ENCODE results near the gene TMEM229B.

- no peak for TF ChIP-seq POLR2A (IDR thresholded peaks at IDR 0.05)
- TF ChIP-seq POLR2AphosphoS5 (IDR thresholded peaks at IDR 0.05): no peak
- no peak for TF ChIP-seq CTCF (IDR thresholded peaks at IDR 0.05)
- TF ChIP-seq EP300 (IDR thresholded peaks at IDR 0.05): no peak
These were observed 1.2 kb downstream of the TMEM229B start for GRCh38 chr14:67487332-67487731.

All from suprapubic skin (tissue), 4 donors.